COLO829 (cell line): ENCODE data around the gene ATP8A2.
"Not testable (repeated sequence)": the region's sequence is repeated elsewhere in the genome, so short reads cannot be mapped to it uniquely, and the experiment has no call there.

ENCODE experiments used
- DNase-seq: peaks from one replicate; pipeline ENCODE4 v3.0.0; 2012; ENCODE audit warnings: low spot score

Gene ATP8A2

DNA sequence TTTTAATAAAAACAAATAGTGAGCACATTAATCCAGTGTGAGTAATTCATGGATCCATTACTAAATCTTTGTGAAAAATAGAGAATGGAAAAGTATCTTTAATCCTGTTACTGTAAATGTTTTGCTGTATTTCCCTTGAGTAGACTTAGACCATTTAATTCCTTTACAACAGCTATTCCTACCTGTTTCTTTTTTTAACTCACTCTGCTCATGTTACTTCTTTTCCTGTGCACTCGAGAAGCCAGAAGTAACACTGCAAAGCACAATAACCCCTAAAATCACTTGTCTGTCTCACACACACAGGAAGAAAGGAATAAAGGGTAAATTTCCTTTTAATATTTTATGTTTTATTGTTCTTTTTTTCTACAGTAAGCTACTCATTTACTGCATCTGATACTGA, 435.8 kb downstream of the ATP8A2 start:
- DNase-seq = no peak

DNA sequence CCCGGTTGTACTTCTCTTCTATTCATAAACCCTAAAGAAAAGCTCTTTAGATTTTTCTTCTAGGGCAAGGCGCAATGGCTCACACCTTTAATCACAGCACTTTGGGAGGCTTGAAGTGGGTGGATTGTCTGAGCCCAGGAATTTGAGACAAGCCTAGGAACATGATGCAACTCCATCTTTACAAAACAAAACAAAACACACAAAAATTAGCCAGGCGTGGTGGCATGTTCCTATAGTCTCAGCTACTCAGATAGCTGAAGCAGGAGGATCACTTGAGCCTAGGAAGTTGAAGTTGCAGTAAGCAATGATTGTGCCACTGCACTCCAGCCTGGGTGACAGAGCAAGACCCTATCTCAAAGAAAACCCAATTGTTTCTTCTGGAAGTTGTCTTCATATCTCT, 439.7 kb downstream of the ATP8A2 start:
- no peak for DNase-seq

DNA sequence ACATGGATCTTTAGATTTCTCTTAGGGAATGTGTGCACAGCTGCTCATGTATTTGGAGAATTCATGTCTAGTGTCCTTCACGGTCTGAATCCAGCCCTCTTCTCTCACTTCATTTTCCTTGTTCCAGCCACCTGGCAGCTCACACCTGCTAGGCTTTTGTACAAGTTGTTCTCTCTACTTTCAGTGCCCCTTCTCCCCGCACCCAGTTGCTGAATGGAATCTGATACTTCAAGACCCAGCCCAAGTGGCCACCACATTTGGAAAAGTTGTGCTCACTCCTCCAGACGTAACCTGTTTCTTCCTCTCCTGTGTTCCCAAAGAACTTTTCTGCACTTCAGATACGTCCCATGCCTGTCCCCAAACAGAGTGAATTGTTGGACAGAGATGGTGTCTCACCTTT, 444.5 kb downstream of the ATP8A2 start:
- no peak for DNase-seq

DNA sequence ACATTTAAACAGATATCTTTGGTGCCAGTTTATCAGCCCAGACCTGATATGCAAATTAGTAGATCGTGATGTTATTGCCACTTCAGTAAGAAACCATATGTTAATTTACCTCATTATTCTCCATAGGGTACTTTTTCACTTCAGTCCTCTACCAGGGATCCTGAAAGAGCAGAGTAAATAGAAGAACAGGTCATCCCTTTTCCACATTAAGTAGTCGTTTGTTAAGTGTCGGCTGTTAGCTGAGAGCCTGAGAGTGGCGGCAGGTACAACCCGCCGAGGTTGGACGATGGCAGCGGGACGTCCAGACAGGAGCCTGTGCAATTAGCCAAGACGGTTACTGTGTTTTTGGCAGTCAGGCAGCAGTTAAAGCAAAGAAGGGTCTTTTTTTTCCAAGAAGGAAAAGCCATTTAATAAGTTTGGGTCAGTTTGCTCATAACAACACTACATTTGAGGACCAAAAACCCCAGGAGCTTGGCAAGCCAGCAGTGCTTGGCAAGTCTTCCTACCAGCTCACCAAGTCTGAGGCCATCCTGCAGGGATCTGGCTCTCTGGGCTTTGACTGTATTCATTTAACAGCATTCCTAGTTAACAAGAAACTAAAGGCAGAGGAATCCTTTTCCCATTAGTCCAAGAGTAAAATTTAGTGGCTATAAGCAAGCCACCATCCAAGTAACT, 448.2 kb downstream of the ATP8A2 start:
- DNase-seq = no peak

DNA sequence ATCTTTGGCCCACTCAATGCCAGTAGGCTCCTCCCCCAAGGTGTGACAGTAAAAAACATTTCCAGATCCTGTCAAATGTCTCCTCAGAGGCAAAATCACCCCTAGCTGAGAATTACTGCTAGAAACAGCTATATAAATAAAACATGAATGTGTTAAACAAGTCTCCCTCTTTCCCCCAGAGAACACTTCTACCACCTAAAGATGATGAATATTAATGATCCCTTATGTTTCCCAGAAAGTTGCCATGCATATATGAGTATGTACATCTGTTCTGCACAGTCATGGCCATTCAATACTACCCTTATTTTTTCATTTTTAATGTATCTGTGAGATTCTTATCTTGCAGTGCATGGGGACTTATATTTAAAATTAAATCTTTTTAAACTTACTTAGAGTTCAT, 450.0 kb downstream of the ATP8A2 start:
- DNase-seq = no peak

DNA sequence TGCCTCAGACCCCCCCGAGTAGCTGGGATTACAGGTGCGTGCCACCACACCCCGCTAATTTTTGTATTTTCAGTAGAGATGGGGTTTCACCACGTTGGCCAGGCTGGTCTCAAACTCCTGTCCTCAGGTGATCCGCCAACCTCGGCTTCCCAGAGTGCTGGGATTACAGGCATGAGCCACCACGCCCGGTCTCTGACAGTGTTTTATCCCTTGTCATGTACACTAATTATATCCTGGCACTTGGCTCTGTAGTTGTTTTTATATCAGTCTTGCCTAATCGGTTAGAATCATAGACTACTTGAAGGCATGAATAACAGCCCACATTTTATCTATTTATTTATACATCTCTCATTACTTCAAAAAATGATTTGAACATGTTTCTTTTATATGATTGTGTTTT, 455.4 kb downstream of the ATP8A2 start:
- not testable (repeated sequence) for DNase-seq

DNA sequence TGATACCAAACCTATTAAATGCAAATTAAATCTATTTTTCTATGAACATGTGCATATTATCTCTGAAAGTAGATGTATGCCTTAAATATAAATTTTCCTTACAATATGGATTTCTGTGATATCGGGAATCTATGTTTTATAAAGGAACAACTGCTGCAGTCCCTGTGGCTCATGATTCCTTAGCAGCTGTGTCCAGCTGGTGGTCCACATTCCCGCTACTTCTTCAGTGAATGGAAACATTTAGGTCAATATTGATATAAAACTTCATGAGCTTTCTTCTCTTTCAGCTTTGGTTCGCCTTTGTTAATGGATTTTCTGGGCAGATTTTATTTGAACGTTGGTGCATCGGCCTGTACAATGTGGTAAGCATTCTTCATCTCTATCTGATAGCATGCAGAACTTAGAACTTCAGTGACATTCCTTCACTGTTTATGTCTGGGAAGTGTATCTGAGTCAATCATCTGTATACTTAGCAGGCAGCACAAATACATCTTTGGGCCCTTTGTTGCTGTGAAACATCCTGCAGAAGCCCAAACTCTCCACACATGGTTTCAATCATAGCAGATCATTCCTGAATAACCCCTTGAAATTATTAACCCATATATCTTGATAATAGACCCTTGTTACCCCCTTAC, 456.2 kb downstream of the ATP8A2 start:
- DNase-seq = peak; percentile 21

DNA sequence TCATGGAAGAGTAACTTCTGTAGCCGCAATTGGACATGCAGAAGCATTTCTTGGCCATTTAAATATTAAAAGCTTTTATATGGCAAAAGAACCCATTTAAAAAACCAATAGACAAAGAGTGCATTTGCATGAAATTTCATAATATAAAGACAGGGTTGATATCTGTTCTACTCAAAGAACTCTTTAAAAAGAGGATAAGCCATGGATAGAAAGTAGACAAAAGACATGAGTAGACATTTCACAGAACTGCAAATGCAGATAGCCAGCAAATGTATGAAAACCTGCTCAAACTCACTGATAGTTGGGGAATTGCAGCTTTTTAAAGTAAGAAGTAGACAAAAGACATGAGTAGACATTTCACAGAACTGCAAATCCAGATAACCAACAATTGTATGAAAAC, 462.0 kb downstream of the ATP8A2 start:
- DNase-seq = no peak

DNA sequence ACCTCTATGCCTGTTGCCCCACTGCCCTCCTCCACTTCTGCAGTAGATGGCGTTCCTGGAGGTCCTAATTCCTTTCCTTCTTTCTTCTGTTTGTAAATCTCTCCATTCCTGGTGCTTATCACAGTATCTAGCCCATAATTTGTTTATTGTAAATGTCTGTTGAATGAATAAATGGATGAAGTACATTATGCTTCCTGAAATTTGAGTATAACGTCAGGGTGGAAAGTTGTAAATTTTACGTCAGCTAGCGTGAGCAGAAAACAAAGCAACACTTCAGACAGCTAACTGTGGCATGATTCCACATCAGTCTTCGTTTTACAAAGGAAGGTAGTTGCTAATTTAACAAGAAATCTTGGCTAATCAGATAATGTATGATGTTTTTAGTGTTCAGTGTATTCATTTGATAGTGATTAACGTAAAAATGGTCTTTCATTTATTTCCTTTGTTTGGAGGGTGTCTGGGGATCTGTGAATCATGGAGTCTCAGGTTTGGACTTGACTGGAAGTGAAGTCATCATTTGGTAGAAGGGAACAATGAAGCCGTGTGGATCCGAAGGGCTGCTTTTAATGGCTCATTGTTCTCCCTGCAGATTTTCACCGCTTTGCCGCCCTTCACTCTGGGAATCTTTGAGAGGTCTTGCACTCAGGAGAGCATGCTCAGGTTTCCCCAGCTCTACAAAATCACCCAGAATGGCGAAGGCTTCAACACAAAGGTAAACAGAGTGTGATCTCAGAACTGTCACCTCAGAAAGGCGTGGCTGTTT, 465.0 kb downstream of the ATP8A2 start:
- DNase-seq = no peak

DNA sequence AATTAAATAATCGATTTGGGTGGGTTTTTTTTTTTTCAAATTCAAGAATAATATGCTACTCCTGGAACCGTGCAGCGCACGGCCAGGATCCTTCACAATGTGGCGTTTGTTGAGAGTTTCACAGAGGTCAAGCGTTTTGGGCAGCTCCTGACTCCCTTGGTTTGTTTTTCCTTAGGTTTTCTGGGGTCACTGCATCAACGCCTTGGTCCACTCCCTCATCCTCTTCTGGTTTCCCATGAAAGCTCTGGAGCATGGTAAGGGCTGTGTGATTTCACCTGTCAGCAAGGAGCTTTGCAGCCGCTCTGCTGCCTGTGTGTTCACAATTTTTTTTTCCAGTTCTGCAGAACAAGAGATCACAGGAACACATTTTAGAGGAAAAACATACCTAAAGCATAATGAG, 467.6 kb downstream of the ATP8A2 start:
- DNase-seq = no peak

DNA sequence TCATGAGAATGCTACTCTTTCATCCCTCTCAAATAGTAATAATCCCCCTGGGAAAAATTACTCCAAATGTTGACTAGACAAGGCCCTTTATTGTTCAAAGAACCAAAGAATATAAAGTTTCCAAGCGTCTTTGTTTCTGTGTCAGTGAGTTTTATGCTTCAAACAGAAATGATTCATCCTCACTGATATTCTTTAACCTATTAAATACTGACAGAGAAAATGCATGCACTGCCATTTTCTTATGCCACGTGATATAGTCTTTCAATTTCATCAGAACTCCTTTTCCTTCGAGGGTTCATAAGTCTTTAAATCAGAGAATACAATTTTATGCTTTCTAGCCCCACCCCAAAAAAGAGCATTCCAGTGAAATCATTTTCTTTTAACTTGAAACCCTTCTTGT, 468.5 kb downstream of the ATP8A2 start:
- peak; percentile 92 for DNase-seq

DNA sequence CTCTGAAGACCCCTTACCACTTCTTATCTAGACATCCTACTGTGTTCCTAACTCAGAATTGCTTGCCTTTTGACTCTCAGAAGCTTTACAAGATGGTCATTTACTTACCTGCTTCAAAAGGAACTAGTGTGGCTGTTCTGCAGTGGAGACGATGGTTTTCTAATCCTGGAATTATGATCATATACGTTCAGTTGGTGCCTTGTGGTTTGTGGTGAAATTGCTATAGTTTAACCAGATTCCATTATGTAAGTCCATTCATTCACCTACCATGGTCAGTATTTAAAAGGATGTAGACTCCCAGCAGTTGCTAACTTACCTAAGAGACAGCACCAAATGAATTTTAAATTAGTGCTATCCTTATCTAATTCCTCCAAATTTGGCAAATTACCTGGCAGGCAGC, 469.2 kb downstream of the ATP8A2 start:
- DNase-seq = no peak

DNA sequence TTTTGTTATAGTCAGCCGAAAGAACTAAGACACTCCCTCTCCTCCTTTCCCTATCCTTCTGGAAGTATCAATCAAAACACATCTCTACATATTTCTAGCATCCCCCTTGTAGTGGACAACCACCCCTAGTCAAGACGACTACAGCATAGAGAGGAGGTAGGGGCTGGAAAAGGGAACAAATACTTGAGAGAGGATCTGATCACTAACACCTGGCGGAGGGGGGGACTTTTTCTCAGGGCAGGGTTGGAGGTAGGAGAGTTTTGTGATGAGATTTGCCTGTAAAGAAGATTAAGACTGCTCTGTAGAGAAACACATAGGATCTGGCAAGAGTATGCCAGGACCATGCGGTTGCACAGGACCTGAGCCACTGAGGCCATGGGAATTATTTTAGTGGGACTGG, 471.9 kb downstream of the ATP8A2 start:
- DNase-seq = no peak

DNA sequence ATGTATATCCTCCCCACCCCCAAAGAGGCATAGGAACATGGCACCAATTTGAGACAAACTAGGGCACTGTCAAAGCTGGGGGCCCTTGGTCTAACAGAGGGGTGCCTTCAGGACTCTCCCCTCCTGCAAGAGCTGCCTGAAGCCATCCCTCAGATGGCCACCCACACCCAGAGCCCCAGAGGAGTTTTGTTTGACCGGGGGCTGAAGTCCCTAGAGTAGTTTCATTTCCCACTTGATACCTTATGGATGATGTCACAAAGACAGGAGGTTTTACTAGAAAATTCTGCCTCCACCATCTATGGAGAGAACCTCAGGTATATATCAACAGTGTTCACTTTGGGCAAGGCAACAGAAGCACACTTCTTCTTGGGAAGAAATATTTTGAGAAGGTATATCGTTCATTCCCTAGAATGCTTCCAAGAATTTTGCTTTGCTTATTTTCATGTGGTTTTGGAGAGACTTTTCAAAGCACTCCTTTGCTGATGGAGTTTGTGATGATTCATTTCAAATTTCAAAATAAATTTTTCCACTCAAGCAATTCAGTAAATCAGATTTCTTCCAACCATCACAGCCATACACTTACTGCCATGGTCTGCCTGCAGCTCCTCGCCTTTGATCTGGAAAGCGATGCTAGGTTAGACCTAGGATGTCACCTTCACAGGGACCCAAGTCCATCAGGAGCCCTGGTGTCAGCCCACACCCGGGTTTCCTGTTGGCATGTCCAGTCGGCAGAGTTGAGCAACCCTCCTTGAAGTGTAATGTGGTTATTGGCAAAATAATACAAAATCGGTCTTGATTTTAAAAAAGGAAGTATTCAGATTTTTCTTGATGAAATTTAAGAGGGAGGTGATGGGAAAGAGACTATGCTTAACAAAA, 473.0 kb downstream of the ATP8A2 start:
- no peak for DNase-seq

DNA sequence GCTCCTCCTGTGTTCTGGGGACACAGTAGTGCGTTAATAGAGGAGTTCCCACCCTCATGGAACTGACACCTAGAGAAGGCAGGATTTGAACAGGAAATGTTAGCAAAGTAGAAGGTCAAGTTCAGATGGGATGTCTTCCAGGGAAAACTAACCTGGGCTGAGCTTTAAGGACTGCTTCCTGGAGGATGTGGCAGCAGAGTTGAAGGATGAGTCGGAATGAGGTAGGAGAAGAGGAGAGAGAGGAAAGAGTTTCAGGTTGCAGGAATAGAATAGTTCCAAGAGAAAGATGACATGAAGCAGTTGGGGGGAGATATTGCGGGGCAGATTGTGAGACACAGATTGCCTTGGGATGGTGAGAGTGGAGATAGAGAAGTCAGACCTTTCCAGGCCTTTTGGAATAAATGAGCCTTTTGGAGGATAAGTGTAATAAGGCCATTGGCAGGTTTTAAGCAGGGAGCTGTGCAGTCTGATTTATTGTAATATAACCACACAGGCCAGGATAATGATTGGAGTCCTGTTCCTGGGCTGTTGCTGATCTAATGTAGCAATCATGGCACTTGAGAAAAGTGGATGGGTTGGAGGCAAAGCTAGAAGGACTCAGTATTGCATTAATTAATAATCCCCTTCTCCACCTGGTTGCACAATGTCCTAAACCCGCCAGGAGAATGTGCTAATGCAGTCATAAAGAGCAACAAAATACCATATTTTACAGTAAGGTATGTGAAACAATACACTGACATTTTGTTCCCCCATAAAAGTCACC, 474.6 kb downstream of the ATP8A2 start:
- DNase-seq = no peak

DNA sequence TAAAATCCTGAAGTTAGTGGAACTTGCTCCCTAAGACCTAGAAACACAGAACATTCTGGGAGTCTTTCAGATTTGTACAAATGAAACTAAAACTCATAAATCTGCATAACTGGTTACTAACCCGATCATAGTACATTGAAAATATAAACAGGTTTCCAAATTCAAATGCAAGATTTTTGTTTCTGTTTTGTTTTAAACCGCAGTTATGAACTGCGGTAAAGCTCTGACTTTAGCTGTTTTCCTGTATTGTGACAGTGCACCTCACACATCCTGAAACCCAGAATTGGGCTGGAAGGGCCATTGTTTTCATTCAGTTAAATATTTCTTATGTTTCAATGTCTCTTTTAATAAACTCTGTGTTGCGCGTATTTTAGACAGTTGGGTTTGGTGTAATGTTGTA, 475.4 kb downstream of the ATP8A2 start:
- no peak for DNase-seq

DNA sequence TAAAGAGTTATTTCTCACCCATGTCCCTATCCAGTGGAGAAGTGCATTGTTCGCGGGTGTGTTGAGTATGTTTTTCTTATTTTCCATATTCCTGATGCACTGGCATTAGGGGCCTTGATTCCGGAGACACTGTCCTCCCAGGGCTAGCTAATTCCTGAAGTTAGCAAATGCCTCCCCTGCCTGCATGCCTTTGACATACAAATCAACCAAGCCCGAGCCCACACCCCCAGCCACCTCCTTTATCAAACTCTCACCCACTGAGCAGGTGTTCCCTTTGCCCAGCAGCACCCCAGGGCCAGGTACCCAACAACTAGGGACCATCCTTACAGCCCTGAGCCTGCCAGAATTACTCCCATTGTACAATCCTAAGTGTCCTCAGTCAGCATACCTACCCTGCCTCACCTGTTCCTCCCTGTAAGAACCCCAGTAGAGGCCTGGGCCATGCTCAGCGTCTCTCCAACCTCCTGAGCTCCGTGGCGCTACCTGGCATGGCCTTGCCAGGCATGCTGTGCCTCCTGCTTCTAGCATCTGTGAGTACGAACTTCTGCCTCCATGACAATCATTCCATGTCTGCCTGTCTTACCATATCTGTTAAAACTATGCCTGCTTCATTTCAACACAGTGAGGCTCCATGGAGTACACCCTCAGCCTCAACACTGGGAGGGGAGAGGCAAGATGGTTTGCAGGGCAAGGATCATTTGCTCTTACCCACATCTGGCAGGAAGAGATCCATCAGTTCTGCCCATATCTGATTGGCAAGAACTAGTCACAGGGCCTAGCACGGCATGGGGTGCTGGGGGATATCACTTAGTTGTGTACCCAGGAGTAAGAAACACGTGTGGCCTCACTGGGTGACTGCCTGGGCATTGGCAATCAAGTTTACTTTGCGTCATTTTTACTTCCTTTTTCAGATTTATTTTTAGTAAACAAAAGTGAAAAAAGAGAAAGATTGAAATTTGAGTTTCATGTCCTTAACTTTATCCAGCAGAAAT, 476.2 kb downstream of the ATP8A2 start:
- no peak for DNase-seq

DNA sequence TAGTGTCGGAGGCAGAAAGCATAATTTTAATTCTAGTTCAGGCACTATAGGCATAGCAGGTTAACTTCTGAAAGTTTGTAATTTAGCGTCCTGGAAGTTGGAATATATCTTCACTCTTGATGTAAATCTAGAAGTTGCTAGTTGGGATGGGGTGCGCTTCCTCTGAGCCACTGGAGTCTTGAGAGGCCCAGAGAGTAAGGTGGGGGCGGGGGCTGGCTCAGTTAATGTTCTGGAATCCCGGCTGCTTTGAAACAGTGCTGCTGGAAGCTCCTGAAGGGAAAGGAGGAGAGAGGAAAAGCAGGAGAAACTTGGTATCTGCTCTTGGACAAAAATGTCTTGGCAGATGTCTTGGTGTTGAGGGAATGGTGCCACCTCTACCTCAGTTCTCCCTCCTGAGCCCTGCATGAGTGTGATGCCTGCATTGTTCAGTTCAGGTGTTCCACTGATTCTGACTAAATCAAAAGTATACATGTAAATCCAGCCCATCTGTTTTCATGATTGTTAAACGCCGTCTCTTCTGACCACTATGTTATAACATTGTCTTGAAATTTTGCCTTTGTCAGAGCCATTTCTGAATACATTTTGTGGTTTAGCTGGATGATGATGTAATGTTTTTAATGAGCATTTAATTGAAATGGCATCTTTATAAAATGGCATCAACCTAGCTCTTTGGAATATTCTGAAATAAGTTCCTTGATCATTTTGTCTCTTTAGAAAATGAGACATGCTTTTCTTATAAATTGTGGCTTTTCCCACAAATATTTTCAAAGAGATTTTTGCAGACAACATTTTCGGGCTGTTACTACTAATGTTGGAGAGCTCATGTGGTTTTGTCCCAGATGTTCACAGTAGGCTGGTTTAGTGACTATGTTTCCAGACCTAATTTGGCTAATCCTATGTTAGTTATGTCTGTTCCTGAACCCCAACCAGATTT, 477.3 kb downstream of the ATP8A2 start:
- DNase-seq = no peak

DNA sequence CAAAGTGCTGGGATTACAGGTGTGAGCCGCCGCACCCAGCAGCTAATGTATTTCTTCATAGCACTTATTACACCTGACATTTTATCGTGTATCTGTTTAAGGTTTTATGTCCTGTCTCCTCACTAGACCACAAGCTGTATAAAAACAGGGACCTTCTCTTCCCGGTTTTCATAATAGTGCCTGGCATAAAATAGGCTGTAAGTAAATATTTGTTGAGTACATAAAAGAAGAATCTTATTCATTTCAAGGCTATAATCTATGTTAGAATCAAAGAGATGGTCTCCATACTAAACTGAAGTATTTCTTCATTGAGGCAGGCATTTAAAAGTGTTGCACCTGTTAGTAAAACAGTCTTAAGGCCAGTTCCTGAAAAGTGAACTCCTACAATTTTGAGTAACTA, 486.1 kb downstream of the ATP8A2 start:
- no peak for DNase-seq
